Upper lobe of left lung (tissue), 4 donors: ENCODE results near the gene RIT2.

ENCODE experiments used
- EP300 ChIP-seq, 4 donors: sonication (generic); formaldehyde crosslinking; IDR thresholded peaks; one replicate each; pipeline ENCODE4 v1.5.1; 2017; ENCODE audit warnings: antibody characterized with exemption in 4 of 4, control low read depth in 2 of 4
- POLR2A ChIP-seq, 4 donors: fragments of 450-650 bp; IDR thresholded peaks; one replicate each; pipeline ENCODE4 v1.5.1; 2016 to 2017; ENCODE audit warnings: antibody characterized with exemption in 4 of 4, mild to moderate bottlenecking in 2 of 4
- POLR2AphosphoS5 ChIP-seq, 2 donors: sonication (generic); formaldehyde crosslinking; IDR thresholded peaks; one replicate each; pipeline ENCODE4 v1.5.1; 2017; ENCODE audit warnings: antibody characterized with exemption in 2 of 2
- TF ChIP-seq, protein P1 (sequence below), 6 experiments: fragments of 450-650 bp in 4 of 6; fragments of 200-600 bp in 2 of 6; sonication (generic) in 2 of 6; IDR thresholded peaks; one replicate each; pipeline ENCODE4 v1.5.1; 2016 to 2019; ENCODE audit warnings: antibody characterized with exemption in 6 of 6

DNA sequence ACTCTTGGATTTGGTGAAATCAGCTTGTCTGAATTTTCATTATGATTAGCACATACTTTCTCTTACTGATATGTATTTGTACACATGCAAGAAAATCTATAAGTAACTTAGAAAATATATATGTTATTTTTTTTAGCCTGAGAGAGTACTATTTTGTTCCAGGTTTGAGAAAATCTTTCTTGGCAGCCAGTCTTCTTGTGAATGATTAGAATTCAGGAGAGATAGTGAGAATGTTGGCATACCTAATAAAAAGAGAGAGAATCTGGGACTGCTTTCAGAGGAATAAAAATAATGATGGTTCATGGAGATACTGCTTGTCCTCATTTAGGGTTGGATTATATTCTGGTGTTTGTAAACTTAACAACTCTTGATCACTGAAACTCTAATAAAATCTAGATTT lies 44.4 kb upstream of the RIT2 start:
- TF ChIP-seq, protein P1, sequence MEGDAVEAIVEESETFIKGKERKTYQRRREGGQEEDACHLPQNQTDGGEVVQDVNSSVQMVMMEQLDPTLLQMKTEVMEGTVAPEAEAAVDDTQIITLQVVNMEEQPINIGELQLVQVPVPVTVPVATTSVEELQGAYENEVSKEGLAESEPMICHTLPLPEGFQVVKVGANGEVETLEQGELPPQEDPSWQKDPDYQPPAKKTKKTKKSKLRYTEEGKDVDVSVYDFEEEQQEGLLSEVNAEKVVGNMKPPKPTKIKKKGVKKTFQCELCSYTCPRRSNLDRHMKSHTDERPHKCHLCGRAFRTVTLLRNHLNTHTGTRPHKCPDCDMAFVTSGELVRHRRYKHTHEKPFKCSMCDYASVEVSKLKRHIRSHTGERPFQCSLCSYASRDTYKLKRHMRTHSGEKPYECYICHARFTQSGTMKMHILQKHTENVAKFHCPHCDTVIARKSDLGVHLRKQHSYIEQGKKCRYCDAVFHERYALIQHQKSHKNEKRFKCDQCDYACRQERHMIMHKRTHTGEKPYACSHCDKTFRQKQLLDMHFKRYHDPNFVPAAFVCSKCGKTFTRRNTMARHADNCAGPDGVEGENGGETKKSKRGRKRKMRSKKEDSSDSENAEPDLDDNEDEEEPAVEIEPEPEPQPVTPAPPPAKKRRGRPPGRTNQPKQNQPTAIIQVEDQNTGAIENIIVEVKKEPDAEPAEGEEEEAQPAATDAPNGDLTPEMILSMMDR (IDR thresholded peaks at IDR 0.05): no peak
- TF ChIP-seq EP300 (IDR thresholded peaks at IDR 0.05): no peak
- no peak for TF ChIP-seq POLR2AphosphoS5 (IDR thresholded peaks at IDR 0.05)
- no peak for TF ChIP-seq POLR2A (IDR thresholded peaks at IDR 0.05)
